Fibroblast of gingiva (primary cell): ENCODE results near the gene SLC25A51.

Experiments used
- DNase-seq: peaks from one replicate; pipeline ENCODE4 v3.0.0-alpha.2; 2011; ENCODE audit warnings: low read depth

The SLC25A51 gene

DNA sequence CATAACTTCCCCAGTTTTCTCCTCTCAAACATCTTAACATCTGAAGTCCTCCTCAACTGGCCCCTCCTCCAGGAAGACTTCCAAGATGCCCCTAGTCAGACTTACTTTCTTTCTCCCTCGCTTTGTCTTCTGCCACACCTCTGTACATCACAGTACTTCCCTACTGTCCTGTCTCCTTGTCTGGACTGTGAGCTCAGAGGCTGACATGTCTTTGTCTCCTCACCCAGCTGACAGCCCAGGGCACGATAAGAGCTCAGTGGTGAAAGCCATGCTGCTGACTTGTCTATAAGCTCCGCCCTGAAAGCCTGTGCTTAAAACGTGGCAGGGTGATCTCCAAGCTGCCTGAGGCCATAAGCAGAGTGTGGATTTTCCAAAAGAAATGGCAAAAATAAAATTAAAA, 33.0 kb upstream of the SLC25A51 start:
- DNase-seq = peak; percentile 61

DNA sequence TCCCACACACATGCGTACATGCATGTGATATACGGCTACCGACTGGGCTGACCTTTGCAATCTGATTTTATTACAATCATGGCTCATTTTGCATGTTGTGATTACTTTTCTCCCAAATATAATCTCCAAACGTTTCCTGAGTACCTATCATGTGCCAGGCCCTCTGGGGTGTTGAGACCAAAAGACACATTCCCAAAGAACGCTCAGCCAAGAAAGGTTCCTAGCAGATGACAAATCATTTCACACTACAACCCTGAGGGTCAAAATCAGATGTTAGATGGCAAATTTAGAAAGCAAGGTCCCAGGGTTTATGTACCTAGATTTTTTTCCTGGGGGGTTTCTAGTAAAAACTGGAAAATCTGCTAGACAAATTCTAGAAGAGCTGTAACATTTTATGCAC, 32.4 kb upstream of the SLC25A51 start:
- DNase-seq = no peak

DNA sequence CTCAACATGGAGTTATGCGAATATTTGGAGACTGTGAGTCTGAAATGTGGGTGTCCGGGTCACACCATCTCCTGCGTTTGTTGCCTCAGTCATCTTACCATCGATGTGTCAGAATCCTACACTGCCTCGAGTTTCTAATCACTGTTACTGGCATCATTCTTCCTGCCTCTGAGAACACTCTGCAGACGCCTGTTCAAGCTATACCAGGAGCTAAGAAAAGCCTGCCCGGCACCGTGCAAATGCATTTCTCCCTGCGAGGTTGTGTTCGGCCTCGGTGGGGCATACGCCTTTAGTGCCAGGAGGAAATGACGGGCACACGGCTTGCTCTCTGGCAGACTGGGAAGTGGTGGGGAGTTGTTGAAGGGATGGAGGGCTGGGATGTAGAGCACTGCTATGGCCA, 31.2 kb upstream of the SLC25A51 start:
- DNase-seq = no peak

DNA sequence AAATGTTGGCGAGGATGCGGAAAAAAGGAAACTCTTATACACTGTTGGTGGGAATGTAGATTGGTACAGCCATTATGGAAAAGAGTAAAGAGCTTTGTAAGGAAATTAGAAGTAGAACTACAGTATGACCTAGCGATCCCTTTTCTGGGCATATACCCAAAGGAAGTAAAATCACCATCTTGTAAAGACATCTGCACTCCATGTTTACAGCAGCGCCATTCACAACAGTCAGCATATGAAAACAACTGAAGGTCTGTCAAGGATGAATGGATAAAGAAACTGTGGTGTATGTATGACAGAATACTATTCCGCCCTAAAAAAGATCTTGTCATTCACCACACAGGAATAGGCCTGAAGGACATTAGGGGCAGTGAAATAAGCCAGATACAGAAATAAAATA, 27.7 kb upstream of the SLC25A51 start:
- no peak for DNase-seq

DNA sequence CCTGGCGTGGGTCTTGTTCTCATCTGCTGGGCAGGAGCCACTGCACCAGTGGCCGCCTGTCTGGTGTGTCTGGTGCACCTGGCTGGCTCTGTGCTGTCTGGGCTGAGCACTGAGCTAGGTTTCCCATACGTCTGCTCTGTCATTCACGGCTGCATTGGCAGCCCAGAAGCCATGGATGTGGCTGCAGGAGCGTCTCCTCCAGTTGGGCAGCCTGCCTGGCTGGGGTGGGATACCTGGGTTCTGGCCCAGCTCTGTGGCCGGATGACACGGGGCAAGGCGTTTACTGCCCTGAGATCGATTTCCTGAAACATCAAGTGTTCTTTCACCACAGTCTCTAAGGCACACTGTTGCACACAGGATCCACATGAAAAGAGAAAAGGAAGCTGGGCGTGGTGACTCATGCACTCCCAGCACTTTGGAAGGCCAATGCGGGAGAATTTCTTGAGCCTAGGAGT, 25.5 kb upstream of the SLC25A51 start:
- peak; percentile 40 for DNase-seq

DNA sequence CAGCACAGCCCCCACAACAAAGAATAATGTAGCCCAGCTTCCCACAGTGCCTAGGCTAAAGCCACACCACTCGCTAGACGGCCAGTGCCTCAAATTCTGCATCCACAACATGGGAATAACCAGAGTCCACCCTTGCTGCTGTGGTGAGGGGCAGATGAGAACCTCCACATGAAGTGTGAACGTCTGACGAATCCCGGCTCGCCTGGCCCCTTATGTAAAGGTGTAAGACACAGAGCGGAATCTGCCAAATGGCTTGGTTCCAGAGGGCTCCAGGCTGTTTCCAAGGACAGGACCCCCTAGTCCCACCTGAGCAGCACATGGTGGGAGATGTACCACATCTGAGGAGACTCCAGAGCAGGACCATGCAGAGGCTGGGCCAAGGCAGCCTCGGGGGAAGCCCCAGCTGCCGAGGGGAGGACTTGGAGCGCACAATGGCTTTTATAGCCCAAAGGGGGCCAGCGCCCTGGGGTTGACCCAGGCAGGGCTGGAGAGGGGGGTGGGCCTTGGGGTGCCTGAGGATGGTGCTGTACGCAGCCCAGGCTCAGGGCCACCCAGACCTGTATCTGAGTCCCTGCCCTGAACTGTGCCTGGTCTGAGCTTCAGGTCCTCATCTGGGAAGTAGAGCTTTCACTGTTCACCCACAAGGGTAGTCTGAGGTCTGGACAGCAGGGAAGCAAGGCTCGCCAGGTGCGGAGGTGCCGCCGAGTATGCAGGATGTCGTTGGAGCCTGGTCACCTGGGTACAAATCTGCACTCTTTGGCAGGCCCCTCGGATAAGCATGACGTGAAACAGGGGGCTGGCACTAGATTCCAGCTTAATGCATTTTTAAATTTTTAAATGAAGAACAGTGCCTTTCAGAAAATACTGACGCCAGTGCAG, 24.9 kb upstream of the SLC25A51 start:
- DNase-seq = no peak

DNA sequence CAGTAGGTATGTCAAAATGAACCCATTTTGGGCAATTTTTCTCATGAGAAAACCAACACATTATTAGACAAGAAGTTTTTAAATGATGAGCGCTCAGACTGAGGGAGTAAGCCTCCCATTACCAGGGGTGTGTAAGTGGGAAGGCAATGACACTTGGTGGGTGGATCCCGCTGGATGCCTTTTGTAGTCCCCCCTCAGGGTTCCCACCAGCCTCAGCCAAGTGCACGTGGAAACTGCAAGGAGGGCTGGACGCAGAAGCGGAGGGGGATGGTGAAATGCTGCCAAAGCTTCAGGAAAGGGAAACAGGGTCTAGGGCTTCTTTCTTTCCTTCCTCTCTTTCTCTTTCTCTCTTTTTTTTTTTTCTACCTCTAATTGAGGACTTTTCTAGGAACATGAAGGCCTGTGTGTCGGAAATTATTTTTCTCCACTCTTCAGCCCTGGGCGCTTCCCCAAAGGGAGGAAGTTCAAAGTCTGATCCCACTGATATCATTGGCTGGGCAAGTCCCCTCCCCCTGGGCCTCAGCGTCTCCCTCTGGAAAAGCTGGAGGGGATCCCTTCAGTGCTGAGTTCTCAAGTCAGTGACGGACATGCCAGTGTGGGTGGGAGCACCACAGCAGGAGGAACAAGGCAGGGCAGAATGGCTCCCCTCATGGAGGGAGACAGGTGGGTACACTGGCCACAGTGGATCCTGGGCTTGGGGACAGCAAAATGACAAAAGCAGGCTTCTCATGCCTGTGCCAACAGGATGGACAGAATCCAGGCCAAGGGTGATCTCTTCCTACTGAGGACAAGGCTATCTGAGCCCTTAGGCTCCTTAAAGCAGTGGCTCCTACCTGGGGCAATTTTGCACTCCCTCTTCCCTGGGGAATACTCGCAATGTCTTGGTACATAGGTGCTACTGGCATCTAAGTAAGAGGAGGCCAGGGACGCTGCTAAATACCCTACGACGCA, 23.9 kb upstream of the SLC25A51 start:
- no peak for DNase-seq

DNA sequence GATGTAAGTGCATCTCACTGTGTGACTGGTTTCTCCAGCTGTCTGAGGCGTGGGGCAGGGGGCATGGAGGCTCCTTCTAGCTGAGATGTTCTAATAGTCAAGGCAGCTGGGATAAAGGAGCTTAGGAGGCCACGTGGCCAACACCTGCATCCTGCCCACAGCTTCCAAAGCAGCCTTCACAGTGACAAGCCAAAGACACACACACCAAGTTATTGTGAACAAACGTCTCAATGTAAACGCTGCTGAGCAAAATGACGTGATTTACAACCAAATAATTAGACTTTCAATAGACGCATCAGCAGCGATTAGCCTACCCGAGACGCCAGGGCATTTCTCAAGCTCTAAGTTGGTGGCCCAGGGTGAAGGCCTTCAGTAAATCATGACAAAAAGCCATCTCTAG, 23.2 kb upstream of the SLC25A51 start:
- no peak for DNase-seq

DNA sequence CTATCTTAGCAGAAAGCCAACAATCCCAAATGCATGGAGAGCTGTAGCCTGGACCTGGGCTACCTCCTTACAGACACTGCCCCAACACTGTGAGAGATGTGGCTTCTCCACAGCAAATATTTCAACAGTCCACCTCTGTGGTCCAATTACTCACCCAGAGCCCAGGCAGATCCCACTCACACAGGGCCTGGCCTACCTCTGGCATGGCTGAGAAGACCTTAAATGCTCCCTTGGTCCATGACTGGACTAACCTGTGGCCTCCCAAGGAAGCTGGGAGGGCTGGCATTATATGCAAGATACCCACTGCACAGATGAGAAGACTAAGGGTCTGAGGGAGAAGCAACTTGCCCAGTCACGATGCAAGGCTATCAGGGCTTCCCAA, 22.8 kb upstream of the SLC25A51 start:
- no peak for DNase-seq

DNA sequence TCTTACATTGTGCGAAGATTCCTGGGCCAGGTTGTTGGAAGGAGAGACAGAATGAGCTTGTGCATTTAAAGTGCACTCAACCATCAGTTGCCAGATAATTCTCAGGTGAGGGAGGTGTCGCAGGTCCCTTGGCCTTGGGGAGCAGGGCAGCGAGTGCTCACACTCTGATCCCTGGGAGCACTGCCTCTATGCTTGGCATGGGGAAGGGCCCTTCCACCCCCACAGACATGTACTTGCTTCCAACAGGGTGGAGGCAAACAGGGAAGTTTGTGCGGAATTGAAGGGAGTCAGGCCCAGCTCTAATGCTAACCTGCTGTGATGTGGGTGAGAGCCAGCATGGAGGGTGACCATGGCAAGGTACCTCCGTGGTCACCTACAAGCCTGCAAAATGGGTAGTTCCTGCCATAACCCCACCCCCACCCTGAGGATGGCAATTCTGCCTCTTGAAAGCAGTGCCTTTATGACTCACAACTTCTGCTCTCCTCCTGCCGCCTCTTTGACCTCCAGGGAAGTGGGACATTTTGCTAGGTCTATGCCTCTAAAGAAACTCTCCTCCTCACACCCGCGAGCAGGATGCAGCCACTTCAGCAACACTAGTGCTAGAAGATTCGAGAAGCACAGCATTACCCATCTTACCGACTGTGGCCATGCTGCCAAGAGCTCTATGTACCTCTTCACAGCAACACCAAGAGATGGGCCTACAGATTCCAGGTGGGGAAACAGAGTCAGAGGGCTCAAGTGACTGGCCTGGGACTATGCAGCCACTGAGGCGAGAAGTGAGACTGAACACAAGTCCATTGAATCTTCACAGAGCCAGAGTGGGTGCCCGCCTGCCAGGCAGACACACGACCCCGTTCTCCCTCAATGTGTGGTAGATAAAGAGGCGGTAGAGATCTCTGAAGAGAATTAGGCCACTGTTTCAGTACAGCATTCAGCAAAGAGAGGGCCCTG, 22.1 kb upstream of the SLC25A51 start:
- DNase-seq = no peak

DNA sequence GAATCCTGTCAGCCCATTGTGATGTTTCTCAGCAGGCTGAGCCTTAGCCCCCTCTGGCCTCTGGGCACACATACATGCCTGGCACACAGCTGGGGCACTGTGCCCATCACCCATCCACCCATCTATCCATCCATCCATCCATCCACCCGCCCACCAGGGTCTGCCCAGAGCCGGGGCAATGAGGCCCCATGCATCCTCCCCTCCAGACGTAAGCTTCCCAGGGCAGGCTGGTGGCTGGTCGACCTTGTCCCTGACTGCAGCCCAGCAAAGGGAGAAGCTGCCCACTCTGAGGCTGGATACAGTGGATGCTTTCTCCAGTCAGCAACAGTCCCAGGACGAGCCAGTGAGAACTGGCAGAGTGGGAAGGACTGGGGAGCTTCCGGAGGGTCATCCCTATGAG, 21.1 kb upstream of the SLC25A51 start:
- no peak for DNase-seq

DNA sequence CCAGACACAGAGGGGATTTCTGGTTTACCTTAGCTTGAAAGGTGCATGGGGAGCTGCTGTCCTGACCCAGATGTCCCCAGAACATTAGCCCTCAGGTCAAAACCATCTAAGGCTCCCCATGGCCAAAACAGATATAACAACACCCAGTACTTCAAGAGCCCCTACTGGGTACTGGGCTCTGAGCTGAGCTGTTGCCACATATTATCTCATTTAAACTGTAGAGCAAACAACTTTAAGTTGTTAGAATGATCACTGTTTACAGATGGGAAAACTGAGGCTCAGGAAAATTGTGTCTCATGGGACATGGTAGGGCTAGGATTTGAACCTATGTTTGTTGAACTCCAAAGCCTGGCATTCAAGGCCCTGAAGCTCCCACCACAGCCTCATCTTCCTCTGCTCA, 20.6 kb upstream of the SLC25A51 start:
- DNase-seq = no peak

DNA sequence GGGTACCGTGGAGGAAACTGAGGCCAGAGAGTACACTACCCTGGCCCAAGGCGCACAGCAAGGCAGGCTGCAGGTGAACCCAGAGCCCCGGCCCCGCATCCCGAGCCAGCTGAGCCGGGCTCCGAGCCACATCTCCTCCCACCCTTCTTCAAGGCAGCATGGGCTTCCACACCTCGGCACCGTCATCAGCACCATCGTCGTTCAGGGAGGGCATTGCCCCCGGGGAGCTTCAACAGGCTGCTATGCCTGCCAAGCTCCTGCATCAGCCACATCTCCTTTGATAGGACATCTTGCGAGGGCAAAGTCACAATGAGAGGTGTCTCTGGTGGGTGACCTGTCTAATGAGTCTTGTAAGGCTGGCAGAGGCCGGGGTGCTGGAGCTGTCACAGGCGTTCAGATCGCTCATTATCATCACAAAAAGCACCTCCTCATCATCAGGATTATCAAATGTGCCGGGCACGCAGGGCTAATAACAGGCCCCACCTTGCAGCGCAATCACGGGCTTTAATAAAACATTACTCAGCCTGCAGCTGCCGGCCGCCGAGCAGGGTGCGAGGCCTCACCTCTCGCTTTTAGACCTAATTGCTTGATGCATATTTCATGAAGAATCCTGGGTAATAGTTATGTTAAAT, 20.0 kb upstream of the SLC25A51 start:
- no peak for DNase-seq

DNA sequence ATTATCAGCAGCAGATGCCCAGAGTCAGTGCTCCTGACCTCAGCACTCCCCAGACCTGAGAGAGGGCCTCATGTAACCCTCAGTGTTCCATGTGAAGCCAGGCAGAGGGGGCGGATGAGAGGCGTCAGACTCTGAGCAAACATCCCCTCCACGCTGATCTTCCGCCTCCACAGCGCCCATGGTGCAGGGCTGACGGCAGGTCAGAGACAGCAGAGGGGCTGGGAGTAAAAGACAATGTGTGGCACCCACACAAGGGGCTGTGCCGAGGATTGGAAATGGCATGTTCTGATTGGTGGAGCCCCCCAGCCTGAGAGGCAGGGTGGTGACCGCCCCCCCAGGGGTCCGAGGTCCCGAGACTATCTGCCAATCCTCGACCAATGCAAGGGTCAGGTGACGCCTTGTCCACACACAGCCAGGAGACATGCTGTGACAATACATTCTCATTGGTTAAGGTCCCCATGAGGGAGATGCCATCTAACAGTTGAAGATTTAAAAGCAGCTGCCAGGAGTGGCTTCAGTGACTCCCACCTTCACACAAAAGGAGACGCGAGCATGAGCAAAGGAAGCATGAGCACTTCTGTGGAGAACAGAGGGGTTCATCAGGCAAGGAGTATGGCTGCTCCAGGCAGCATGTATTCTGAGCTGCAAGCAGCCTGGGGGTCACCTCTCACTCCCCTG, 19.3 kb upstream of the SLC25A51 start:
- DNase-seq = no peak

DNA sequence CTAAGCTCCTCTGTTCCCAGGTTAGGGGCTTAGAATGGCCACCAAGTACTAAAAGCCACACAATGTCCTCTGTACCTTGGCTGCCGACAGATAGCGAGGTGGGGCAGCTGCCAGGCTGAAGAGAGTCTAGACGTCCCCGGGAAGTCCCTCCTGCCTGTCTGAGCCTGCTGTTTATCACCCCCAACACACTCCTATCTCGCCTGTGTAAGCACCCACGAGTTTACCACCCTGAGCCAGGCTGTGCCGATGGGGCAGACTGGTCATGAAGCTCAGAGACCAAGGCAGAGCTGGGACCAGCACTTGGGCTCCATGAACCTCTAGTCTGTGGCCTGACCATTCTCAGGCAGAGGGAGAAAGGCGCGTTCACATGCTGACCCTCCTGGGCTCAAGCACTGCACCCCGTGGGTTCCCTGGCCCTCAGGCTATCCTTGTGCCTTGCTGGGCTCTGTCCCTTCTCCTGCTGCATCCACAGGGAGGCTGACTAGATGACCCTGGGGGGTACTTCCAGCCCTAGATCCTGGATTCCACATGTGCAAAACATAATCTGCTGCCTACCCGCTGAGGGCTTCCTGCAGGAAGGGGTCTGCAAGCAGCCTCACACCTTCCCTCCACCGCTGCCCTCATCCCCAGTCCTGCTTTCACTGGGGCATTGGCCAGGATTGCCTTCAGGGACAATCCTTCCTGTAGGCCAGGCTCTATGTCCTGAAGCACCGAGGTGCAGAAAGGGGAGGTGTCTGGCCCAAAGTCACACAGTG, 18.6 kb upstream of the SLC25A51 start:
- DNase-seq = no peak

DNA sequence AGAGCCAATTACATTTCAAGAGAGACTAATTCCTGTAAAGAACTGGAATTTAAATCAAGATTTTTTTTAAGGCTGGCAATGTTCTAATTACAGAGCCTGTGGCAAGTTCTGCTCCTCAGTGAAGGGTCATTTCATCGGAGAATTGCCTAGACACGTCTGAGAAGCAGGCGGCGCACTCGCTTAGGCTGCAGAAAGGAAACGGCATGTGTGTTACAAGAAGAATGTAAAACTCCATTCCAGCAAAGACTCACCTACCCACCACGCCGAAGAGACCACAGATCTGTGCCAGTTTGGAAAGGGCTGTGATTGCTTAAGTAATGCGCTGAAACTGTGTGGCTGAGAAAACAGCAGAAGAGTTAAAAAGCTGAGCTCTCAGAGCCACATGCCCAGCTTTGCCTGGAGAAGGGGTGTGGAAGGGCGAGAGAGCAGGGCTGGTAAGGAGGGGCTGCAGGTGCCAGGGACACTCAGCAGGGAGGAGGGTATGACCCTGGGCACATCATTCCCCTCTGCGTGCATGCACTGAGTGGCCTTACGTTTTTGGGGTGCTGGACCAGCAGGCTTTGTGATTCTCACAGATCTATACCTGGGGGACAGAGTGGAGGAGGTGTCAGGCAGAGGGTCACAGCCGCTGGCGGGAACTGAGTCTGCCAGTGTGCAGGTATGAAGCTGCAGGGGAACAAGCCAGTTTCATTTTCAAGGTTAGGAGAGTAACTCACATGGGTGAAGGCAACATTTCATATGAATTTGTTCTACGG, 17.8 kb upstream of the SLC25A51 start:
- DNase-seq = peak; percentile 43

DNA sequence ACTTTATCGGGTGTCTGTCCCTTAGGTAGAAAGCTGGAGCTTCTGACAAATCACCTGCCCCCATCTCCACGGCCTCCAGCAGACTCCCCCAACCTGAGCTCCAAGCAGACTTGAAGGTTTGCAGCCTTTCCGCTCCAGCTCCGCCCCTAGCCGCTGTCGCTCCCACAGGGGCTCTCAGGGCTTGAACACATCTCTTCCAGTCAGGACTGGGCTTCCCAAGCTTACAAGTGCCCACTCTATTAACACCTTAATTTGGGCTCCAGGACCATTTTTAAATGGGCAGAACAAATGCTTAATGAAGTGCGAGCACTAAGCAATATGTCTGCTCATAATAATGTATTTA, 17.2 kb upstream of the SLC25A51 start:
- DNase-seq = no peak

DNA sequence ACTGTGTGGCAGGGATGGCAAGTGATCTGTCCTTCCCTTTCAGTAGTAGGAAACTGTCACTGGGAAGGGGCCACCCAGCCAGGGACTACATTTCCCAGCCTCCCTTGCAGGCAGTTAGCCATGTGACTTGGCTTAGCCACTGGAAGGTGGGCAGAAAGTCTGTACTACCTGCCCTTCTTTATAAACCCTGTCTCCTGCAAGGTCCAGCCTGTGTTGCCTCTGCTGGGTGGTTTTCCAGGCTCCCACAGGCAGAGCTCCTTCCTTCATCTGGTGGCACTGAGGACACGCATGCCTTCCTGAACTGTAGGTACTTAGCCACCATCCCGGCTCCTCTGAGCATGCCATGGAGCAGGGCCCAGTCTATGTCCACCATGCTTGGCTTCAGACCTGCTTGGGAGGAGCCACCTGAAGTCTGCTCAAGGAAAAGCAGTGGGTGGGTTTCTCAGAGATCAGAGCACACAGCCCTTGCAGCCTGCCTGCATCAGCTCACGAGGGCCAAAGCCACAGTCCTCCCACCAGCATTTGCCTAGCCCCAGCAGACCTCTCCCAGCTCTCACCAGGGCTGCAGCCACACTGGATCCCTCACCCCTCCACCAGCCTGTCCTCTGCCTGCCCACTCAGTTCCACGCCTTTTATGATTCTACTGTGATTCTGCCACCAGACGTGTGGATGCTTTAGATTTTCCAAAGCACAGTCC, 16.7 kb upstream of the SLC25A51 start:
- no peak for DNase-seq

DNA sequence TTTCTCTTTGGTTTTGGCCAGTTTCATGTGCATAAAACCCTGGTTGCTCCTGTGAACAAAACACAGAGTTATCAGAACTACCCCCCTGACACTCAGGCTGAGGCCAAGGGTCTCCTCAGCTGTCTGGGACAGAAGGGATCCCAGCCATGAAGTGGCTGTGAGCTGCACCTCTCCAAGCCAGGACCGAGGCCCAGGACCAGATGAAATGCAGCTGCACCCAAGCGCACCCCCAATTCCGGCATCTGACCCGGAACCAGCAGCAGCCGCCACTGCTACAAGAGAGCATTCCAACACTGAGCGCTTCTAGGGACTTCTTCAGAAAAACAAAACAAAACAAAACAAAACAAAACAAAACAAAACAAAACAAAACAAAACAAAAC, 16.0 kb upstream of the SLC25A51 start:
- DNase-seq = no peak
